NCI-H2227 (cell line): ENCODE results near the gene GALNS.
A peak's percentile ranks its signal among the peaks of the same experiment; 100 is the strongest.

Experiments
- DNase-seq: peaks from one replicate; lab custom pipeline; 2025; ENCODE audit not compliant: unreplicated experiment; lab: John Stamatoyannopoulos, UW

The GALNS gene

GRCh38 chr16:88787579-88788314 lies 69.0 kb downstream of the GALNS start:
- no peak for DNase-seq

- peak; percentile 72 for DNase-seq
Observed at GRCh38 chr16:88785106-88785924, 71.4 kb downstream of the GALNS start, which contains the start of gene PIEZO1. TSS of gene PIEZO1 (minus strand) at chr16:88785220. CDS start at chr16:88784964, 256 bp downstream.

GRCh38 chr16:88784856-88785105 lies 72.0 kb downstream of the GALNS start:
- no peak for DNase-seq

- DNase-seq = peak; percentile 58
Observed at GRCh38 chr16:88784074-88784855, 72.5 kb downstream of the GALNS start.

- no peak for DNase-seq
Observed at GRCh38 chr16:88783391-88784073, 73.2 kb downstream of the GALNS start.

GRCh38 chr16:88782454-88783390 lies 74.0 kb downstream of the GALNS start:
- DNase-seq = no peak

- no peak for DNase-seq
Observed at GRCh38 chr16:88781140-88782077, 75.3 kb downstream of the GALNS start.

GRCh38 chr16:88780142-88781062 lies 76.3 kb downstream of the GALNS start:
- DNase-seq = no peak

GRCh38 chr16:88779406-88780141 lies 77.2 kb downstream of the GALNS start:
- DNase-seq = no peak

- no peak for DNase-seq
Observed at GRCh38 chr16:88778541-88779065, 78.1 kb downstream of the GALNS start.

- DNase-seq = no peak
Observed at GRCh38 chr16:88778271-88778525, 78.5 kb downstream of the GALNS start.

- DNase-seq = peak; percentile 19
Observed at GRCh38 chr16:88777471-88778270, 79.1 kb downstream of the GALNS start.

- DNase-seq = no peak
Observed at GRCh38 chr16:88775825-88776224, 80.9 kb downstream of the GALNS start.

GRCh38 chr16:88774544-88775393 lies 82.0 kb downstream of the GALNS start:
- no peak for DNase-seq

- peak; percentile 5 for DNase-seq
Observed at GRCh38 chr16:88773812-88774291, 82.9 kb downstream of the GALNS start.
